NOMO-1 treated with DMSO at 0.1 percent for 48 hours (cell line): ENCODE results near the gene LMNA.
"Not testable (repeated sequence)": the region's sequence is repeated elsewhere in the genome, so short reads cannot be mapped to it uniquely, and the experiment has no call there.

Experiments used
- DNase-seq: peaks from one replicate; lab custom pipeline; 2025; ENCODE audit not compliant: unreplicated experiment; lab: John Stamatoyannopoulos, UW

The LMNA gene

DNA sequence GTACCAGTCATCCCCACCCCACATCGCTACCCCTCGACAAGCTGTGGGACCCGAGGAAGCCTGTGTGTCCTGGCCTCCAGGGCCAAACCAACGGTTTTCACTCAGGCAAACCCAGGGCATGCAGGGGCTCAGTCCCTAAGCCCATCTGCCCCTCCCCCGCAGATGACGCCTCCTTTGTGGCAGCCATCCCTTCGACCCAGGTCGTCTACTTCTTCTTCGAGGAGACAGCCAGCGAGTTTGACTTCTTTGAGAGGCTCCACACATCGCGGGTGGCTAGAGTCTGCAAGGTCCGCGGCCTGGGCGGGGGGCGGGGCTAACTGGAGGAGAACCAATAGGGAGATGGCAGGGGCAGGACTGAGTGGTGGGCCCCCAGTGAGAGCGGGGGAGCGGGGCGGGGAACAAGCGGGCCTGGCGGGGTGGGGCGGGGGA lies 46.2 kb downstream of the LMNA start:
- DNase-seq: no peak

DNA sequence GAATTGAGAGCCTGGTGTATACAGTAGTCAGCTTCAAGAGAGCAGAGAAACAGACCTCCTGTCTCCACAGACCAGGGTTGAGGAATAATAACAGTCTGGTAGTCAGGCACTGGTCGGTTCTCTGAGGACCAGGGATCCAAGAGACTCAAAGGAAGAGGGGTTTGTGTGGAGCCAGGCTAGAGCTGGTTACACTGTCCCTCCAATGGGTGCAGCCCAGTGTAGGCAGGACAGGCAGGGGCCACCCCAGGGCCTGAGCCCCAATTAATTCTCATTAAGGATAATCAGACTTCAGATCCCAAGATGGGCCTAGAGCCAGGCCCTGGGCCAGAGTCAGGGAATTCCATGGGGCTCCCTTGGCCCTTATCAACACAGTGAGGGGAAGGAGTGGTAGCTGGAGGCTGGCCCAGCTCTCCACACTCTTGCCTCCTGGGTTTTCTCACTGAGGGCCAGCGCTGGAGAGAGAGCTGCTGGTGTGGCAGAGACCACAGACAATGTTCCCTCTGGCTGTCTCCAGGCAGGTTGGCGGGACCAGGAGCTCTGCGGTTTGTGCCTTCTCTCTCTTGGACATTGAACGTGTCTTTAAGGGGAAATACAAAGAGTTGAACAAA lies 48.0 kb downstream of the LMNA start:
- no peak for DNase-seq

DNA sequence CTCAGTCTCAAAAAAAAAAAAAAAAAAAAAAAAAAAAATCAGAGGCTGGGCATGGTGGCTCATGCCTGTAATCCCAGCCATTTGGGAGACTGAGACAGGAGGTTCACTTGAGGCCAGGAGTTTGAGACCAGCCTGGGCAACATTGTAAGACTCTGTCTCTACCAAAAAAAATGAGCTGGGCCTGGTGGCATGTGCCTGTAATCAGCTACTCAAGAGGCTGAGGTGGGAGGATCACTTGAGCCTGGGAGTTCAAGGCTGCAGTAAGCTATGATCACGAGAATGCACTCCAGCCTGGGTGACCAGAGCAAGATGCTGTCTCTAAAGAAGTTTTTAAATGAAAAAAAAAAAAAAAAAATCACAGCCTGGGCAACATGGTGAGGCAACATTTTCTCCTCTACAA lies 49.2 kb downstream of the LMNA start:
- DNase-seq: no peak

DNA sequence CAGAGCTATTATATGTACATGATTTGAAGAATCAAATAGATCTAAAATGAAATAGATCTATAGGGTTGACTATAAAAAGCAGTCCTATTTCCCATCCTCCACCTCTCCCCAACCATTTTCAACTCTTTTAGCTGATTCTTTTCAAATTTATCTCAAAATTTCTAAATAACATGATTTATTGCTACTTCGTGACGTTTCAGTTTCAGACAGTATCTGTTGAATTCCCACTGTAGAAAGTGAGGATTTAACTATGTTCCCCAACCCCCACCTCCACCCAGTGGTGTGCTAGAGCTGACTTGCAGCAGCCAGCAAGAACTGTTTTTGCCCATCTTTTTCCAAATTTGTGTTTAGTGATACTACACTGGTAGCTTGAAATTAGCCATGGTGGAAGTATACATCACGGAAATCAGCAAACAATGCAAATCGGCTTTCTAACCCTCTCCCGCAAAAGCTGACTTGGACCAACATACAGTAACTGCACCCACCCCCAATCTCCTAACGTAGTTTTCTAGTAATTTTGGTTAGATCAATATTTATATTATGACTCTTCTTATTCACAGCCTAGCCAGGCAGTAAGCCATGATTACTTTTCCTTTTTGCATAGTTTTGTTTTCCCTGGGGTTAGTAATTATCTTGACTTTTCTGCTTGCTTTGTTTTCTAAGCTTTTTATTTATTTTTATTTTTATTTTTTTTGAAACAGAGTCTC lies 49.8 kb downstream of the LMNA start:
- DNase-seq: no peak

DNA sequence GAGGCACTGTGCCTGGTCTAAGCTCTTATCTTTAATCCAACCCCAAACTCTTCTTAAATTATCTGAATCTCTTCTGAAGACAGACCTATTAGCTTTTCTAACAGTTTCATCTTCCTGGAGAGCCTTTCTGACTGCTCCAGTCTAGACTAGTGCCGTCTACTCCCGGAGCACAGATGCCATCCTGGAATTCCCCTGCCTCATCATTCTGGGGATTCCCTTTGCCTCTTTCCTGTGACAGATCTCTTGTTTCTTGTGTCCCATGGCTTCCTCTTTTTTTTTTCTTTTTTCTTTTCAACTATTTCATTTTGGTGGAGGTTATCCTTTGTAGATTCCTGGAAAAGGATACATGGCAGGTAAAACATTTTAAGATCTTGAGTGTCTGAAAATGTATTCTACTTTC lies 50.6 kb downstream of the LMNA start:
- no peak for DNase-seq

DNA sequence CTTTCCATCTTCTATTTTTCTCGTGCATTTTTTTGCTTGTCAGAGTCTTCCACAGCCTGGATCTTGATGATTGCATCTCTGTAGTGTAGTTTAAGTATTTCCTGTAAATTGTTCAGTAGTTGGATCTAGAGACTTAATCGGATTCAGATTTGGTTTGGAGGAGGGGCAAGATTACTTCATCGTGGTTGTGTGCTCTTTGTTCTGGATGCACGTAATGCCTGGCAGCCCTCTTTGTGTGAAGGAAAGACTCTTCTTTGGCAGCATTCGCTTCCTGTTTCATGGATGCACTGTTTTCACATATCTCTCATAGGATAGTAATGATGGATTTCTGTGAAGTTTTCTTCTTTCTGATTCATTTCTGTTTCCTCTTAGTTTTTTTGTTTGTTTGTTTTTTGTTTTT lies 53.0 kb downstream of the LMNA start:
- no peak for DNase-seq

DNA sequence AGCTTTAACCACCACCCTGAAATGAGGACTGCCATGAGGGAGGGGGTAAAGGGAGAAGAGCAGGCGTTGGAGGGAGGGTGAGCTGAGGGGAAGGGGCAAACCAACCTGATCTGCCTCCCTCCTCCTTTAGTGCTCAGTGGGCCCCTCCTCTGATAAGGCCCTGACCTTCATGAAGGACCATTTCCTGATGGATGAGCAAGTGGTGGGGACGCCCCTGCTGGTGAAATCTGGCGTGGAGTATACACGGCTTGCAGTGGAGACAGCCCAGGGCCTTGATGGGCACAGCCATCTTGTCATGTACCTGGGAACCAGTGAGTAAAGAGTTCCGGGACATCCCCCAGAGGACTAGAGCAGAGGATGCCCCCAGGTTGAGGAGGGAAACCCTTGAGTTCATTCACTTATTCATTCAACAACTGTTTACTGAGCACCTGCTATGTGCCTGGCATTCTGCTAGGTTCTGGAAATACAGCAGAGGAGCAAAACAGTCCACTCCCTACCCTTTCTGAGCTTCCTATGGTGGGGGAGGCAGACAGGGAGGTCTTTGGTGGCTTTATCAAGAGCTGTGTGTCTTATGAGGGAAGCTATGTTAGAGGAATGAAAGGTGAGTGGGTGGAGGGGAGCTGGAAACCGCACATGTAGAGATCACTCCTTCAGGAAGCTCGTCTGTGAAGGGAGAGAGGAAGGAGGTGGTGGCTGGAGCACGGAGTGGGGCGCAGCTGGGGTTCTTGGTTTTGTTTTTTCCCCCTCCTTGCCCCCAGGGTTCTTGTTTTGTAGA lies 58.4 kb downstream of the LMNA start:
- DNase-seq: no peak

DNA sequence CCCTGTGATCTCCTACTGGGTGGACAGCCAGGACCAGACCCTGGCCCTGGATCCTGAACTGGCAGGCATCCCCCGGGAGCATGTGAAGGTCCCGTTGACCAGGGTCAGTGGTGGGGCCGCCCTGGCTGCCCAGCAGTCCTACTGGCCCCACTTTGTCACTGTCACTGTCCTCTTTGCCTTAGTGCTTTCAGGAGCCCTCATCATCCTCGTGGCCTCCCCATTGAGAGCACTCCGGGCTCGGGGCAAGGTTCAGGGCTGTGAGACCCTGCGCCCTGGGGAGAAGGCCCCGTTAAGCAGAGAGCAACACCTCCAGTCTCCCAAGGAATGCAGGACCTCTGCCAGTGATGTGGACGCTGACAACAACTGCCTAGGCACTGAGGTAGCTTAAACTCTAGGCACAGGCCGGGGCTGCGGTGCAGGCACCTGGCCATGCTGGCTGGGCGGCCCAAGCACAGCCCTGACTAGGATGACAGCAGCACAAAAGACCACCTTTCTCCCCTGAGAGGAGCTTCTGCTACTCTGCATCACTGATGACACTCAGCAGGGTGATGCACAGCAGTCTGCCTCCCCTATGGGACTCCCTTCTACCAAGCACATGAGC lies 62.2 kb downstream of the LMNA start:
- no peak for DNase-seq

DNA sequence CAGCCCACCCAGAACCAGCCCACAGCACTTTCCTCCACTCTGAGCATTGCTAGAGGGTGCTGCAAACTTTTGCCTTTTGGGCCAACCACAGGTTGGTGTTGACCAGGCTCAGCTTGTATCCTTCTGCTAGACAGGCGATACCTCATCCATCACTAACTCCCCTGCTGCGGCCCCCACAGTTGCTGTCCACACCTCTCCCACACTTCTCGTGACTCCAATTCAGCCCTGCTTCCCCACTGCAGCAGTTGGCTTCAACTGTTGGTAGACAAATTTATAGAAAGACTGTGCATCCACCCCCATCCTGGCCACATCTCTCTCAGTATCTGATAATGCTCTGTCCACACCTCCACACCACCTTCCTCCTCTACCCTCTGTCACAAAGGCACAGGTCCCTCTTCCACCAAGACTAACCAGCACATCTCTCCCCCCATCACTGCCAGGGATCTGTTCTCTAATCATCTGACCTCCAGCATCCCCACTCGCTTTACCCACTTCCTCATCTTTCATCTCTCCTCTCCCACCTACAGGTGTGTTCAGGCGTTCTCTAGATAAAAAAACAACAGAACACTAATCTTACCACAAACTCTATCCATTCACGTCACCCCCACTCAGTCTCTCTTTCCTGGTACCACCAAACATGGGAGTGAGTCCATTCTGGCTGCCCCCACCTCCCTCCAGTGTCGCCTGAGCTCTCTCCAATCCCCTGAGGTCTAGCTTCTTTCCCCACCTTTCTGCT lies 63.6 kb downstream of the LMNA start:
- no peak for DNase-seq

DNA sequence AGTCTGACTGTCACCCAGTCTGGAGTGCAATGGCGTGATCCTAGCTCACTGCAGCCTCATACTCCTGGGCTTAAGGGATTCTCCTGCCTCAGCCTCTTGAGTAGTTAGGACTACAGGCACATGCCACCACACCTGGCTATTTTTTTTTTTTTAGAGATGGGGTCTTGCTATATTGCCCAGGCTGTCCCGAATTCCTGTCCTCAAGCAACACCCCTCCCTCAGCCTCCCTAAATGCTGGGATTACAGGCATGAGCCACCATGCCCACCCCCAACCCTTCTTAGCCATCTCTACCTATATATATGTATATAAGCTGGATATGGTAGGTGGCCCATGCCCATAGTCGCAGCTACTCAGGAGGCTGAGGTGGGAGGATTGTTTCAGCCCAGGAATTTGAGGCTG lies 66.0 kb downstream of the LMNA start:
- no peak for DNase-seq

DNA sequence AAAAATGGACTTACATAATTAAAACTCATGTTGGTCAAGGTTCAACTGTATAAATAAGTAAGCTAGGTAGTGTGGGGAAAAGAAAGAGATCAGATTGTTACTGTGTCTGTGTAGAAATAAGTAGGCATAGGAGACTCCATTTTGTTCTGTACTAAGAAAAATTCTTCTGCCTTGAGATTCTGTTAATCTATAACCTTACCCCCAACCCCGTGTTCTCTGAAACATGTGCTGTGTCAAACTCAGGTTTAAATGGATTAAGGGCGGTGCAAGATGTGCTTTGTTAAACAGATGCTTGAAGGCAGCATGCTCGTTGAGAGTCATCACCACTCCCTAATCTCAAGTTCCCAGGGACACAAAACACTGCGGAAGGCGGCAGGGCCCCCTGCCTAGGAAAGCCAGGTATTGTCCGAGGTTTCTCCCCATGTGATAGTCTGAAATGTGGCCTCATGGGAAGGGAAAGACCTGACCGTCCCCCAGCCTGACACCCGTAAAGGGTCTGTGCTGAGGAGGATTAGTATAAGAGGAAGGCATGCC lies 66.9 kb downstream of the LMNA start:
- not testable (repeated sequence) for DNase-seq

DNA sequence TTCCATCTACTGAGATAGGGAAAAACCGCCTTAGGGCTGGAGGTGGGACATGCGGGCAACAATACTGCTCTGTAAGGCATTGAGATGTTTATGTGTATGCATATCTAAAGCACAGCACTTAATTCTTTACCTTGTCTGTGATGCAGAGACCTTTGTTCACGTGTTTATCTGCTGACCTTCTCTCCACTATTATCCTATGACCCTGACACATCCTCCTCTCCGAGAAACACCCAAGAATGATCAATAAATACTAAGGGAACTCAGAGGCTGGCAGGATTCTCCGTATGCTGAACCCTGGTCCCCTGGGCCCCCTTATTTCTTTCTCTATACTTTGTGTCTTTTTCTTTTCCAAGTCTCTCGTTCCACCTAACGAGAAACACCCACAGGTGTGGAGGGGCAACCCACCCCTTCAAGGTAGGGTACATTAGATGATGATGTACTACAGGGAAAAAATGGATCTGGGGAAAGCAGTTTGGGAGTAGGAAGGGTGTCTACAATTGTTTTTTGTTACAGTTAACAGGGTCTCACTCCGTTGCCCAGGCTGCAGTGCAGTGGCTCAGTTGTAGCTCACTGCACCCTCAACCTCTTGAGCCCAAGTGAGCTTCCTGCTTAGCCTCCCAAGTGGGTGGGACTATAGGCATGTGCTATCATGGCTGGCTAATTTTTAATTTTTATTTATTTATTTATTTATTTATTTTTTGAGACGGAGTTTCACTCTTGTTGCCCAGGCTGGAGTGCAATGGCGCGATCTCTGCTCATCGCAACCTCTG lies 67.7 kb downstream of the LMNA start:
- DNase-seq: not testable (repeated sequence)

DNA sequence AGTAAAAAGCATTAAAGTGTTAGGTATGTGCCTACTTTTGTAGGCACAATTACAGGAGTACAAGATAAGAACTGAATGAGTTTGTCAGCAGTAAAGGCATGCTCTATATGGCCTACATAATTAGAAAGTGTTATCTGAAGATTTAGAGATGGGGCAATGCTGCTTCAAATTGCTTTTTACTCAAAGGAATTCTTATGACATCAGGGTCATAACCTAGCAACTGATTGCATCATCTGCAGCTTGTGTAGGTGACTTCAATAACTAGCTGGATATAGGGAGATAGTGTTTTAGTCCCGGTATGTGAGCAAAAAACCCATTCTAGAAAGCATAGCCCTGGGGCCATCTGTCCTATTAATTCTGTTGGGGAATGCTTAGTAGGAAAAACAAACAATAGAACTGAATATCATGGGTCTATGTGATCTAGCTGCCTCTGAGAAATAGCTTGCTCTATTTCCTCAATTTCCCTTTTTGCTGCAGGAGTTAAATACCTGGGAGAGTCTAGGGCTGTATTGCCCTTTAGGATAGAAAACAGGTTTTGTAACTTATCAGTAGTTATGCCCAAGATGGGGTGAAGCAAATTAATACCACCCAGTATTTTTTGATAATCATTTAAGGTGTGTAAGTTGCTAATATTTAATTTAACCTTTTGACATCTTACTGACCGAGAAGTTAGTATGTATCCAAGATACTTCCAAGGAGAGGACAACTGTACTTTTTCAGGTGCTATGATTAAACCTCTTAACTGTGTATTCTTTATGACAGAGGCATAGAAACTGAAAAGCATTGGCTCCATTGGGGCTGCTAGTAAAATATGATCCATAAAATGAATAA lies 72.1 kb downstream of the LMNA start:
- DNase-seq: not testable (repeated sequence)
